ENCODE data around the gene FTO. TPM values are rescaled to one million over a fixed set of nuclear protein-coding genes. Genes with fewer than 3 reads are reported as not detected.

FTO gene
- total RNA-seq, 6 experiments from 2014 or later, result 93.7 to 107 (median 105) TPM

- no peak for TF ChIP-seq CTCF (IDR thresholded peaks at IDR 0.05)
- Mint-ChIP-seq H3K27me3 (ENCODE audit: insufficient read depth) (no peaks in the 10 kb centered on the region), H3K27ac (no peak overlapping the region), H3K4me3 (no peak overlapping the region), H3K36me3 (ENCODE audit: low read depth) (no peaks in the 10 kb centered on the region), H3K4me1 (ENCODE audit: low read depth) (0 out of 2 replicates have a peak, but pooled peaks cover 5% of the 10 kb centered on the region), H3K9me3 (no peaks in the 10 kb centered on the region)
- no peak for DNase-seq
Measured at GRCh38 chr16:54052271-54052670, 348.3 kb downstream of the FTO start.

DNA sequence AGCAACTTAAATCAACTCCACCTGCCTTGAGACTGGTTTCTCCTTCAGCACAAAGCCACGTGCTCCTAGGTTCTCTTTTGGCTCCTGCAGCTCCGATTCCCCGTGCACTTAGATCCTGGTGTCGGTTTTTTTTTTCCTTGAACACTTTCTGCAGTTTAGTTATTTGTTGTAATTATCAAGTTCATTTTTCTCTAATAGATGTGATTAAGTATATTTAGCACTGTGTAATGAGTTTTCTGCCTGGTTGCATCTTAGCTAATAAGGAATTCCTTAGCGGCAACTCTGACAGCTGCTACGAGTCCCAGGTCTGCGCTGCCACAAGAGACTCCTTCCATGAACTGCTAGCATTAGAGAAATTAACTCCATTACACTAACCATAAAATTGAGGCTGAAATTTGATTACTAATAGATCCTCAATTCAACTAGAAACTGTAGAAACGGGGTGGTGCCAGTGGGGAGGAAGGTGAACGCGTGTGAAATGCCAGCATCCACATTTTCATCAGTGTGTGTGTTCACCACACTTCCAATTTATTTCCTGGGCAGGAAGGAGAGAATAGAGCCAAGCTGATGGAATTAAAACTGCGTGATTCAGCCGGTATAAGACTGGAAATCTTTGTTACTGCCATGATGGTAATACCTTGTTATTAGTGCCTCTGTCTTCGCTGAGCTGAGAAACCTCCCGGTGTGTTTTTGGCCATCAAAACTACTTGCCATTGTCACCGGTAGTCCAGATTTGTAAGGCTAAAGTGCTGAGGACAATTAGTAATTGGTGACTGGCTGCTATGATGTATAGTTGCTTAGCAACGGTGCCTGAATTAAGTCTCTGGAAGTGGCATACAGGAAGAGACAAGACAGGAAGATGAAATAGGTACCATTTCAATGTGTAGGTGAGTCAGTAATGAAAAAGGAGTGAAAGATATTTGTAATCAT, 350.2 kb downstream of the FTO start:
- TF ChIP-seq CTCF (IDR thresholded peaks at IDR 0.05), result no peak
- Mint-ChIP-seq H3K36me3 (ENCODE audit: low read depth) (no peaks in the 10 kb centered on the region), H3K4me1 (ENCODE audit: low read depth) (0 out of 2 replicates have a peak, but pooled peaks cover 5% of the 10 kb centered on the region), H3K27me3 (ENCODE audit: insufficient read depth) (no peaks in the 10 kb centered on the region), H3K9me3 (no peaks in the 10 kb centered on the region), H3K4me3 (no peak overlapping the region), H3K27ac (no peak overlapping the region)
- no peak for DNase-seq

DNA sequence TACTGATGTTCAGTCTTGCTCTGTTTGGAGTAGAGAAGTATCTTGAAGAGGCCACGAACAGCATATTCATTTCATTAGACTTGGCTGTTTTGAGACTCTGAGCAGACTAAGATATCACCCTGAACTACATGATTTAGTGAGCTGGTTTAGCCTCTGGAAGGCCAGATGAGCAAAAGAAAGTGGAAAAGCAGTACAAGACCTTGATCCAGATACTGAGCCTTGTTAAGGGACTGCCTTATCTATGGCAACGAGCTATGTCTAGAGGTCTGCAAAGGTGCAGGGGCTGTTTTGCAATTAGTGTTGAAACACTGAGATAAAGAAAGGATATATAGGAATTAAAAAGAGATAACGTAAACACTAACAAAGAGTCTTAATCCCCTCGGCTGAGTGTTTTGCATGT, 351.2 kb downstream of the FTO start:
- TF ChIP-seq CTCF (IDR thresholded peaks at IDR 0.05), result no peak
- Mint-ChIP-seq H3K4me3 (no peak overlapping the region), H3K27ac (no peak overlapping the region), H3K36me3 (ENCODE audit: low read depth) (no peaks in the 10 kb centered on the region), H3K4me1 (ENCODE audit: low read depth) (0 out of 2 replicates have a peak, but pooled peaks cover 5% of the 10 kb centered on the region), H3K9me3 (no peaks in the 10 kb centered on the region), H3K27me3 (ENCODE audit: insufficient read depth) (no peaks in the 10 kb centered on the region)
- no peak for DNase-seq

- Mint-ChIP-seq H3K36me3 (ENCODE audit: low read depth) (no peaks in the 10 kb centered on the region), H3K4me1 (ENCODE audit: low read depth) (0 out of 2 replicates have a peak, but pooled peaks cover 5% of the 10 kb centered on the region)
Measured at GRCh38 chr16:54055864-54056263, 351.9 kb downstream of the FTO start.

DNA sequence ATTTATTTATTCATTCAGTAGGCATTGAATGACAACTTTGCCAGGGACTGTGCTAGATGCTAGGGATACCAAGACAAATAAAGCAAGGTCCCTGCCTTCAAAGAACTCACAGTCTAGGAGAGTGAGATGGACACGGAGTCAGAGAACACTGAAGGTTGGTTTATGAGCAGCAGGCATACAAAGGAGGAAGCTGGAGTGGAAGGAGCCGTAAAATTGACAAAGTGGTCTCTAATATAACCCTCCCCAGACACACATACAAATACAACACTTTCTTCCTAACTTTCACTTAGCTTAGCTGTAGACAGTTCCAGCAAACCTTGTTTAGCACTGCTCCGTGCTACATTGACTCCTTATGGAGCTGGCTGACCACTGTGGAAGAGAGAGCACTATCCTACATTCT, 353.0 kb downstream of the FTO start:
- Mint-ChIP-seq H3K4me1 (ENCODE audit: low read depth) (0 out of 2 replicates have a peak, but pooled peaks cover 5% of the 10 kb centered on the region), H3K4me3 (no peak overlapping the region), H3K9me3 (no peaks in the 10 kb centered on the region), H3K27ac (no peak overlapping the region), H3K27me3 (ENCODE audit: insufficient read depth) (no peaks in the 10 kb centered on the region), H3K36me3 (ENCODE audit: low read depth) (no peaks in the 10 kb centered on the region)
- no peak for TF ChIP-seq CTCF (IDR thresholded peaks at IDR 0.05)
- no peak for DNase-seq

More at GRCh38 chr16:54055864-54056263, 351.9 kb downstream of the FTO start:
- Mint-ChIP-seq H3K27ac (no peak overlapping the region), H3K27me3 (ENCODE audit: insufficient read depth) (no peaks in the 10 kb centered on the region), H3K9me3 (no peaks in the 10 kb centered on the region), H3K4me3 (no peak overlapping the region)
- TF ChIP-seq CTCF (IDR thresholded peaks at IDR 0.05), result no peak
- no peak for DNase-seq

Measured in HFFc6 (cell line).